GM19351 (cell line): ENCODE results near the gene PPEF1.
"Not testable (repeated sequence)": the region's sequence is repeated elsewhere in the genome, so short reads cannot be mapped to it uniquely, and the experiment has no call there.

Experiments used
- ATAC-seq: cut with Tn5 transposase; IDR thresholded peaks from one replicate; pipeline ENCODE4 v1.9.1; 2021; ENCODE audit warnings: mild to moderate bottlenecking, moderate library complexity; ENCODE audit not compliant: unreplicated experiment

PPEF1 gene

GRCh38 chrX:18792828-18793227 is 85.4 kb downstream of the PPEF1 start:
- no peak for ATAC-seq

GRCh38 chrX:18793601-18794089 is 86.2 kb downstream of the PPEF1 start:
- ATAC-seq, result no peak

- no peak for ATAC-seq
These were observed 89.7 kb downstream of the PPEF1 start for GRCh38 chrX:18797141-18797540.

GRCh38 chrX:18799911-18800310 is 92.5 kb downstream of the PPEF1 start:
- ATAC-seq, result no peak

- ATAC-seq, result no peak
These were observed 102.2 kb downstream of the PPEF1 start for GRCh38 chrX:18809641-18810040.

GRCh38 chrX:18810416-18810815 is 103.0 kb downstream of the PPEF1 start:
- no peak for ATAC-seq

- no peak for ATAC-seq
These were observed 117.9 kb downstream of the PPEF1 start for GRCh38 chrX:18825375-18825774.

- no peak for ATAC-seq
These were observed 121.5 kb downstream of the PPEF1 start for GRCh38 chrX:18828832-18829404.

GRCh38 chrX:18833071-18833731 is 125.8 kb downstream of the PPEF1 start:
- ATAC-seq, result no peak

GRCh38 chrX:18847901-18848300 is 140.5 kb downstream of the PPEF1 start:
- not testable (repeated sequence) for ATAC-seq

GRCh38 chrX:18855919-18856644 is 148.6 kb downstream of the PPEF1 start:
- peak; percentile 93 for ATAC-seq

GRCh38 chrX:18856645-18856997 is 149.2 kb downstream of the PPEF1 start:
- ATAC-seq, result no peak

GRCh38 chrX:18861511-18861910 is 154.1 kb downstream of the PPEF1 start:
- no peak for ATAC-seq

GRCh38 chrX:18864390-18864920 is 157.0 kb downstream of the PPEF1 start:
- ATAC-seq, result no peak

GRCh38 chrX:18871161-18871890 is 163.9 kb downstream of the PPEF1 start:
- ATAC-seq, result no peak

GRCh38 chrX:18871970-18872369 is 164.5 kb downstream of the PPEF1 start:
- ATAC-seq, result no peak

- ATAC-seq, result no peak
These were observed 165.2 kb downstream of the PPEF1 start for GRCh38 chrX:18872621-18873020.

GRCh38 chrX:18873189-18873791 is 165.8 kb downstream of the PPEF1 start:
- no peak for ATAC-seq

- ATAC-seq, result no peak
These were observed 166.4 kb downstream of the PPEF1 start for GRCh38 chrX:18873836-18874235.

GRCh38 chrX:18874560-18875255 is 167.3 kb downstream of the PPEF1 start:
- ATAC-seq, result no peak
